Osteocyte (in vitro differentiated cells): ENCODE results near the gene EML5. TPM values are rescaled to one million over a fixed set of nuclear protein-coding genes. Genes with fewer than 3 reads are reported as not detected.

ENCODE experiments used
- DNase-seq: peaks from one replicate; pipeline ENCODE4 v3.0.0; 2021; ENCODE audit warnings: mixed read lengths; ENCODE audit not compliant: unreplicated experiment; ENCODE audit errors: extremely low spot score
- H3K27ac Mint-ChIP-seq: one replicate; pipeline ENCODE4 v1.8.0; 2021; ENCODE audit warnings: mild to moderate bottlenecking, mixed read lengths; ENCODE audit not compliant: unreplicated experiment
- H3K27me3 Mint-ChIP-seq: one replicate; pipeline ENCODE4 v1.8.0; 2021; ENCODE audit warnings: mixed read lengths; ENCODE audit not compliant: unreplicated experiment
- H3K36me3 Mint-ChIP-seq: one replicate; pipeline ENCODE4 v1.8.0; 2021; ENCODE audit warnings: mixed read lengths; ENCODE audit not compliant: unreplicated experiment
- H3K4me1 Mint-ChIP-seq: one replicate; pipeline ENCODE4 v1.8.0; 2021; ENCODE audit warnings: mixed read lengths; ENCODE audit not compliant: unreplicated experiment
- H3K4me3 Mint-ChIP-seq: one replicate; pipeline ENCODE4 v1.8.0; 2021; ENCODE audit warnings: mild to moderate bottlenecking, moderate library complexity, mixed read lengths; ENCODE audit not compliant: unreplicated experiment
- H3K9me3 Mint-ChIP-seq: one replicate; pipeline ENCODE4 v1.8.0; 2021; ENCODE audit warnings: mixed read lengths; ENCODE audit not compliant: unreplicated experiment
- total RNA-seq: library from RNA; stranded (reverse); gene quantifications from 2 replicates; pipeline ENCODE4 v1.2.1, GENCODE V29; 2021
- TF ChIP-seq, protein P1 (sequence below): fragments of 200-600 bp; sonication (generic); IDR thresholded peaks from 2 replicates; pipeline ENCODE4 v1.5.0; 2021; ENCODE audit warnings: antibody characterized with exemption, mild to moderate bottlenecking, moderate library complexity

The EML5 gene
- total RNA-seq, 1 donor from 2014 or later: 0.19 TPM

DNA sequence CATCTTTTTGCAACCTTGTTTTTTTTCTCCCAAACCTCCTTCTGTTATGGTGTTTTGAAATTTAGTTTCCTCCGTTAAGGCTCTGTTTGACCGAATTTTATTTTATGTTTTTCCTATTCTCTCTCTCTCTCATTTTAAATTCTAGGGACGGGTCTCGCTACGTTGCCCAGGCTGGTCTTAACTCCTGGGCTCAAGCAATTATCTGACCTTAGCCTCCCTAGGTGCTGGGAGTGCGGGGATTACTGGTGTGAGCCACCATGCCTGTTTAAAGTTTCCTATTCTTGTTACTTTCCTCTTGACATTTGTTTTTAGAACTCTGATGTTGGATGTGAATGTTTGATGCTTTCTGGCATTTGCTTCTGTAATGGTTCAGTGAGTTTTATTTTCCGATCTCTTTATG lies 228.9 kb downstream of the EML5 start:
- H3K27ac Mint-ChIP-seq: peak overlapping the region; percentile 66
- peaks cover 21% of the 10 kb centered on the region for H3K4me1 Mint-ChIP-seq
- H3K27me3 Mint-ChIP-seq: no peaks in the 10 kb centered on the region
- TF ChIP-seq, protein P1, sequence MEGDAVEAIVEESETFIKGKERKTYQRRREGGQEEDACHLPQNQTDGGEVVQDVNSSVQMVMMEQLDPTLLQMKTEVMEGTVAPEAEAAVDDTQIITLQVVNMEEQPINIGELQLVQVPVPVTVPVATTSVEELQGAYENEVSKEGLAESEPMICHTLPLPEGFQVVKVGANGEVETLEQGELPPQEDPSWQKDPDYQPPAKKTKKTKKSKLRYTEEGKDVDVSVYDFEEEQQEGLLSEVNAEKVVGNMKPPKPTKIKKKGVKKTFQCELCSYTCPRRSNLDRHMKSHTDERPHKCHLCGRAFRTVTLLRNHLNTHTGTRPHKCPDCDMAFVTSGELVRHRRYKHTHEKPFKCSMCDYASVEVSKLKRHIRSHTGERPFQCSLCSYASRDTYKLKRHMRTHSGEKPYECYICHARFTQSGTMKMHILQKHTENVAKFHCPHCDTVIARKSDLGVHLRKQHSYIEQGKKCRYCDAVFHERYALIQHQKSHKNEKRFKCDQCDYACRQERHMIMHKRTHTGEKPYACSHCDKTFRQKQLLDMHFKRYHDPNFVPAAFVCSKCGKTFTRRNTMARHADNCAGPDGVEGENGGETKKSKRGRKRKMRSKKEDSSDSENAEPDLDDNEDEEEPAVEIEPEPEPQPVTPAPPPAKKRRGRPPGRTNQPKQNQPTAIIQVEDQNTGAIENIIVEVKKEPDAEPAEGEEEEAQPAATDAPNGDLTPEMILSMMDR: no peak
- H3K36me3 Mint-ChIP-seq: peaks cover 10% of the 10 kb centered on the region
- no peaks in the 10 kb centered on the region for H3K9me3 Mint-ChIP-seq
- peak overlapping the region; percentile 82 for H3K4me3 Mint-ChIP-seq
- no peak for DNase-seq

DNA sequence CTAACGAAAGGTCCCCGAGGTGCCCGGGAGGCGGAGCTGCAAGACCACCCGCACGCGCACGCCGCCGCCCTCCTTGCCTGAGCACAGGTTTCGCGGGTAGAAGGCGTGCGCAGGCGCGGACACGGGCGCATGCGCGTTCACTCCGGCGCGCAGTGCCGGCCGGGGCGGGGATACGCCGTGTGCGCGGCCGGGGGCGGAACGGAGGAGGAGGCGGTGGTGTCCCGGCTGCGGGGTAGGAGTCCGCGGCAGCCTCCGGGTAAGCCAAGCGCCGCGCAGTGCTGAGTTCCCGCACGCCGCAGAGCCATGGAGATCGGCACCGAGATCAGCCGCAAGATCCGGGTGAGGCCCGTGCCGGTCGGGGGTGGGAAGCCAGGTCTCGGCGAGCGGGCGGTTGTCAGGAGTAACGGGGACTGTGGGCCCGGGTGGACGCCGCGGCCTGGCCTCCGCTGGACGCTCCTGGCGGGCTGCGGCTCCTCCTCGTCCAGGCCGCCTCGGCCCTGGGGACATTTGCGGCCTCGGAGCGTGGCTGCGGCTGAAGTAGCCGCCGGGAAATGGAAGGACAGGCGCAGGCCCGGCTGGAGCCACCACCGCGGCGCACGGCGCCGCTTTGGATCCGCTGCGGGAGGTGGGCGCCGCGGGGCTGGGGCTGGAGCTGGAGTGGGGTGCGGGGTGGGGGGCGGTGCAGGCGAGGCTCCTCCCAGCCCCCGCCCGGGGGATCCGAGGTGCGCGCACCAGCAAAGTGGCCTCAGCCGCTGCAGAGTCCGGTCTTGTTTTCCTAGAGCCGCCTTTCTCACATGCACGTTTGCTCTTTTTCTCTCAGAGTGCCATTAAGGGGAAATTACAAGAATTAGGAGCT lies 229.7 kb downstream of the EML5 start, which contains the start of gene ZC3H14:
Gene ZC3H14 (plus strand): TSS at position 207 of the 856 bp plus-strand sequence. CDS start 97 bp downstream, at position 304.
- Mint-ChIP-seq H3K27me3 (no peaks in the 10 kb centered on the region), H3K4me1 (peaks cover 21% of the 10 kb centered on the region), H3K27ac (peak within 1 kb of the TSS; percentile 91), H3K36me3 (peaks cover 7% of the 10 kb centered on the region), H3K9me3 (no peaks in the 10 kb centered on the region), H3K4me3 (peak within 1 kb of the TSS; percentile 82)
- TF ChIP-seq, protein P1: no peak
- peak; percentile 96 for DNase-seq

DNA sequence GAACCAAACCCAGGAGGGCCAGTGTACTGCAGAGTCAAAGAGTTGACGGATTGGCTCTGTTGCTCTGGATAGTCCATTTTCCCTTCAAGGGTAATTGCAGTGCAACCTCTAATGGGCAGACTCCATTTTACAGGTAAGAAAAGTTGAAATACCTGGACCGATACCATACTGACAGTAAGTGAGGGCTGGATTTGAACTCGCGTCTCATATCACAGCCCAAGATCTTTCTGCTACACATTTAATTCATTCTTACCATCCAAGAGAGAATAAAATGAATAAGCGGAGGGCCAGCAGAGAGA lies 230.3 kb downstream of the EML5 start:
- H3K27me3 Mint-ChIP-seq: no peaks in the 10 kb centered on the region

More for the DNA sequence above, 230.3 kb downstream of the EML5 start:
- H3K4me1 Mint-ChIP-seq: peaks cover 21% of the 10 kb centered on the region
- no peaks in the 10 kb centered on the region for H3K9me3 Mint-ChIP-seq
- H3K27ac Mint-ChIP-seq: peak overlapping the region; percentile 60
- H3K36me3 Mint-ChIP-seq: peaks cover 3% of the 10 kb centered on the region
- no peak for DNase-seq
- TF ChIP-seq, protein P1: peak; percentile 5
- peak overlapping the region; percentile 82 for H3K4me3 Mint-ChIP-seq

Other genes with a start within 250 kb of the EML5 start
- 30.0 and 33.8 TPM in 2 replicates for gene PTPN21, start 237.9 kb downstream of the EML5 start, total RNA-seq
- 63.1 and 68.6 TPM in 2 replicates for gene ZC3H14, start 229.9 kb downstream of the EML5 start, total RNA-seq
- gene TTC8, start 31.7 kb upstream of the EML5 start, total RNA-seq: 23.6 and 26.8 TPM in 2 replicates